Smooth muscle cell (in vitro differentiated cells): Measurements from ENCODE around the gene THTPA. TPM values are rescaled to one million over a fixed set of nuclear protein-coding genes. Genes with fewer than 3 reads are reported as not detected.
A peak's percentile ranks its signal among the peaks of the same experiment; 100 is the strongest.

Experiments used
- DNase-seq: peaks from one replicate; lab custom pipeline; 2025; ENCODE audit not compliant: unreplicated experiment; lab: John Stamatoyannopoulos, UW
- H2AFZ ChIP-seq: fragments of 200-600 bp; sonication (generic); 2 replicates; pipeline ENCODE4 v1.6.0; 2016; ENCODE audit warnings: antibody characterized with exemption, low read depth, mild to moderate bottlenecking
- H3F3A ChIP-seq: fragments of 200-600 bp; sonication (generic); 2 replicates; pipeline ENCODE4 v1.6.0; 2017; ENCODE audit warnings: antibody characterized with exemption, low read depth
- H3K27ac ChIP-seq: fragments of 200-600 bp; sonication (generic); 2 replicates; pipeline ENCODE4 v1.5.1; 2016; ENCODE audit warnings: low read depth, mild to moderate bottlenecking
- H3K27me3 ChIP-seq: fragments of 200-600 bp; sonication (generic); 2 replicates; pipeline ENCODE4 v1.6.1; 2016; ENCODE audit warnings: low read depth, mild to moderate bottlenecking
- H3K36me3 ChIP-seq: fragments of 200-600 bp; sonication (generic); 2 replicates; pipeline ENCODE4 v1.5.1; 2016; ENCODE audit warnings: low read depth
- H3K4me1 ChIP-seq: fragments of 200-600 bp; sonication (generic); 2 replicates; pipeline ENCODE4 v1.5.1; 2016; ENCODE audit warnings: low read depth
- H3K4me2 ChIP-seq: fragments of 200-600 bp; sonication (generic); 2 replicates; pipeline ENCODE4 v1.6.0; 2016; ENCODE audit warnings: mild to moderate bottlenecking
- H3K4me3 ChIP-seq: fragments of 200-600 bp; sonication (generic); 2 replicates; pipeline ENCODE4 v1.5.1; 2016; ENCODE audit warnings: mild to moderate bottlenecking
- H3K79me2 ChIP-seq: fragments of 200-600 bp; sonication (generic); 2 replicates; pipeline ENCODE4 v1.6.0; 2016; ENCODE audit warnings: low read depth, mild to moderate bottlenecking
- H3K9ac ChIP-seq: fragments of 200-600 bp; sonication (generic); 2 replicates; pipeline ENCODE4 v1.6.0; 2016; ENCODE audit warnings: low read depth
- H3K9me3 ChIP-seq: fragments of 200-600 bp; sonication (generic); replicated peaks from 2 replicates; pipeline ENCODE4 v1.5.1; 2016; ENCODE audit warnings: low read depth
- H4K20me1 ChIP-seq: fragments of 200-600 bp; sonication (generic); 2 replicates; pipeline ENCODE4 v1.6.0; 2016; ENCODE audit warnings: low read depth
- WGBS: methylation state at CpG from one replicate; pipeline ENCODE4 v1.1.7; 2016; ENCODE audit warnings: low lambda C conversion rate; 5-methylcytosine and 5-hydroxymethylcytosine counted together
- polyA plus RNA-seq: library from polyadenylated mRNA; unstranded; fragments of >200 nt; fragmentation: Nextera tagmentation; extraction: Ambion mirVana; gene quantifications from 2 replicates; pipeline ENCODE4 v1.2.1, GENCODE V29; 2016
- total RNA-seq: library from RNA; depleted of rRNA; stranded (reverse); fragments of >200 nt; gene quantifications from 2 replicates; pipeline ENCODE4 v1.2.3, GENCODE V29; 2014
- TF ChIP-seq, protein P1 (sequence below): fragments of 200-600 bp; sonication (generic); IDR thresholded peaks from 2 replicates; pipeline ENCODE4 v1.5.1; 2017; ENCODE audit warnings: borderline replicate concordance, mild to moderate bottlenecking, antibody characterized with exemption; ENCODE audit not compliant: insufficient read depth, poor library complexity, severe bottlenecking

The THTPA gene
- total and polyA plus RNA-seq, 2 experiments from 2014 or later: 5.7 to 6.1 TPM

DNA sequence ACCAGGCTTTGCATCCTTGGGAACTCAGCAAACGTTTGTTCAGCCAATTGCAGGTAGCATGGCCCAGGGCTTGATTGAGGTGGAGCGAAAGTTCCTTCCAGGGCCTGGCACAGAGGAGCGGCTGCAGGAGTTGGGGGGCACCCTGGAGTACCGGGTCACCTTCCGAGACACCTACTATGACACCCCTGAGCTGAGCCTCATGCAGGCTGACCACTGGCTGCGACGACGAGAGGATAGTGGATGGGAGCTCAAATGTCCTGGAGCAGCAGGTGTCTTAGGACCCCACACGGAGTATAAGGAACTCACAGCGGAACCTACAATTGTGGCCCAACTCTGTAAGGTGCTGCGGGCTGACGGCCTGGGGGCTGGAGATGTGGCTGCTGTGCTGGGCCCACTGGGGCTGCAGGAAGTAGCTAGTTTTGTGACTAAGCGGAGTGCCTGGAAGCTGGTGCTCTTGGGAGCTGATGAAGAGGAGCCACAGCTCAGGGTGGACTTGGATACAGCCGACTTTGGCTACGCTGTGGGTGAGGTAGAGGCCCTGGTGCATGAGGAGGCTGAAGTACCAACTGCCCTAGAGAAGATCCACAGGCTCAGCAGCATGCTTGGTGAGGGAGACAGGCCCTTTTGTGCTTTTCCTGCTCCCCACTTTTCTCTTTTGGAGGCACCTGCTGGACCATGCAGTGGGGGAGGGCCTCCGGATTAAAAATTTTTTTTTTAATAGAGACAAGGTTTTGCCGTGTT is 799 bp downstream of the THTPA start:
- H2AFZ ChIP-seq: no peak overlapping the region
- TF ChIP-seq, protein P1, sequence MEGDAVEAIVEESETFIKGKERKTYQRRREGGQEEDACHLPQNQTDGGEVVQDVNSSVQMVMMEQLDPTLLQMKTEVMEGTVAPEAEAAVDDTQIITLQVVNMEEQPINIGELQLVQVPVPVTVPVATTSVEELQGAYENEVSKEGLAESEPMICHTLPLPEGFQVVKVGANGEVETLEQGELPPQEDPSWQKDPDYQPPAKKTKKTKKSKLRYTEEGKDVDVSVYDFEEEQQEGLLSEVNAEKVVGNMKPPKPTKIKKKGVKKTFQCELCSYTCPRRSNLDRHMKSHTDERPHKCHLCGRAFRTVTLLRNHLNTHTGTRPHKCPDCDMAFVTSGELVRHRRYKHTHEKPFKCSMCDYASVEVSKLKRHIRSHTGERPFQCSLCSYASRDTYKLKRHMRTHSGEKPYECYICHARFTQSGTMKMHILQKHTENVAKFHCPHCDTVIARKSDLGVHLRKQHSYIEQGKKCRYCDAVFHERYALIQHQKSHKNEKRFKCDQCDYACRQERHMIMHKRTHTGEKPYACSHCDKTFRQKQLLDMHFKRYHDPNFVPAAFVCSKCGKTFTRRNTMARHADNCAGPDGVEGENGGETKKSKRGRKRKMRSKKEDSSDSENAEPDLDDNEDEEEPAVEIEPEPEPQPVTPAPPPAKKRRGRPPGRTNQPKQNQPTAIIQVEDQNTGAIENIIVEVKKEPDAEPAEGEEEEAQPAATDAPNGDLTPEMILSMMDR: no peak
- peaks cover 10% of the 10 kb centered on the region for H3K4me1 ChIP-seq
- DNase-seq: no peak
- 64% methylated on average over 17 of the region's 17 CpGs for WGBS
- peaks cover 3% of the 10 kb centered on the region for H3F3A ChIP-seq
- H3K9ac ChIP-seq: peak overlapping the region; percentile 87
- H3K27me3 ChIP-seq: no peaks in the 10 kb centered on the region
- H4K20me1 ChIP-seq: no peaks in the 10 kb centered on the region
- peaks cover 7% of the 10 kb centered on the region for H3K79me2 ChIP-seq
- no peaks in the 10 kb centered on the region for H3K9me3 ChIP-seq
- H3K36me3 ChIP-seq: no peaks in the 10 kb centered on the region
- peak overlapping the region; percentile 93 for H3K4me3 ChIP-seq
- peak overlapping the region; percentile 90 for H3K4me2 ChIP-seq
- H3K27ac ChIP-seq: no peak overlapping the region

DNA sequence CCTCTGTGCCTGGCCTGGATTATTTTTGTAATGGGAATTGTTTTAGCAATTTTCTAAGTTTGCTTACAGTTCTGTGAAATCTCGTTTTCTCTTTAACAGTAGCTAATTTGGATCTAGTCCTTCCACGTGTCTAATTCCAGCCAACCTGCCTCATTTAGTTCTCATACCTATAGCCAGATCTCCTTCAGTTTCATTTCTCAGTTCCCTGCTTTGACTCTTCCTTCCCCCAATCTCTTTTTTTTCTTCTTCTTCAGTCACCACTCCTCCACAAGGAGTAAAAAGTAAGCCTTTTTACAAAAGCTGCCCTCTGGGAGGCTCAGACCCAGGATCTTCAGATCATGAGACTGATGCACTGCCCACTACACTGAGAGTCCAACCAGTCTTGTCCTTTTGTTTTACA is 1.4 kb downstream of the THTPA start:
- H3K4me3 ChIP-seq: no peak overlapping the region
- peaks cover 7% of the 10 kb centered on the region for H3K79me2 ChIP-seq
- WGBS: 92% methylated on average over 2 of the region's 2 CpGs
- H3K4me2 ChIP-seq: peak overlapping the region; percentile 90
- no peaks in the 10 kb centered on the region for H4K20me1 ChIP-seq
- peaks cover 3% of the 10 kb centered on the region for H3F3A ChIP-seq
- TF ChIP-seq, protein P1: no peak
- no peak overlapping the region for H2AFZ ChIP-seq
- no peak overlapping the region for H3K9ac ChIP-seq
- no peak overlapping the region for H3K27ac ChIP-seq
- no peaks in the 10 kb centered on the region for H3K27me3 ChIP-seq
- no peaks in the 10 kb centered on the region for H3K9me3 ChIP-seq
- no peaks in the 10 kb centered on the region for H3K36me3 ChIP-seq
- H3K4me1 ChIP-seq: peaks cover 10% of the 10 kb centered on the region
- DNase-seq: no peak

DNA sequence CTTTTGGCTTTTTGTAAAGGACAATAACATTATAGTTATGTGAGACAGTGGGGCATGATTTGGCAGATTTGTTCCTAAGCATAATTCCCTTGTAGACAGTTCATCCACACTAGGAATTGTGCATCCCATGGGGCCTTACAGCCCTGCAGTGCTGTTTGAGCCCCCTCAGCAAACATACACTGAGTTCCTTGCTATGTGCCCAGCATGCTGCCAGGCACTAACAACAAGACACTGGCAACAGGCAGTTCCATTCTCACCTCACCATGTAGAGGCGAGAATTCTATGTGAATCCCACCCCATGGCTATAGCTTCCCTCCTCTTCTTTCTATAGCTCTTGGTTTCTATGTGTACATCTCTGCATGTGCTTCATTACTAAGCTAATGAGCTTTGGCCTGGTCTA is 1.9 kb downstream of the THTPA start:
- TF ChIP-seq, protein P1: no peak

DNA sequence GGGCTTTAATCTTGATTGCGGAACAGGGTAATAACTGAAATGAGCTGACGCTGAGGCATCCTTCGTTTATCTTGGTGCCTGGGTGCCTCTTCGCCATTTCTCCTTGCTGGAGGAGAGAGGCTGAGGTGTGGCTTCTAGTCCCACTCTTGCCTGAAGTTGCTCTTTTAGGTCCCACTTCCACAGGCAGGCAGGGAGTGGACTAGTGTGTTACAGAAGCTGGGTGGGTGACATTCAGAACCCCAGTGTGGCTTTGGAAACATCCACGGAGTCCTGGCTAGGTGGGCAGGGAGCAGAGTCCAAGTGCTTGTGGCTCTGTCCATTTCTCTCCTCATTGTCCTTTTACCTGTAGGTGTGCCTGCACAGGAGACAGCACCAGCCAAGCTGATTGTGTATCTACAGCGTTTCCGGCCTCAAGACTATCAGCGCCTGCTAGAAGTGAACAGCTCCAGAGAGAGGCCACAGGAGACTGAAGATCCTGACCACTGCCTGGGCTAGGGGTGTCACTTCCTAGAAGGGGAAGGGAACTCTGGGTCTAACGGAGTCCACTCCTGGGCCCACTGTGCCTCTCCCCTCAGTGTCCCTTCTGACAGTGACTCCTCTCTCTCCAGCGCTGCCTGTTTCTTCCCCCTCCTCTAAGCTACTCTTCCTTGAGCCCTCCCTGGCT is 2.4 kb downstream of the THTPA start:
- H3F3A ChIP-seq: peaks cover 3% of the 10 kb centered on the region
- H3K9ac ChIP-seq: no peak overlapping the region
- H3K79me2 ChIP-seq: peaks cover 7% of the 10 kb centered on the region
- no peaks in the 10 kb centered on the region for H3K36me3 ChIP-seq
- DNase-seq: no peak
- no peaks in the 10 kb centered on the region for H3K27me3 ChIP-seq
- WGBS: 93% methylated on average over 10 of the region's 10 CpGs
- no peak overlapping the region for H3K27ac ChIP-seq
- H4K20me1 ChIP-seq: no peaks in the 10 kb centered on the region
- TF ChIP-seq, protein P1: no peak
- H3K4me2 ChIP-seq: no peak overlapping the region
- H3K4me1 ChIP-seq: peaks cover 10% of the 10 kb centered on the region
- H2AFZ ChIP-seq: no peak overlapping the region
- H3K4me3 ChIP-seq: no peak overlapping the region
- H3K9me3 ChIP-seq: no peaks in the 10 kb centered on the region

More for the DNA sequence above, 1.9 kb downstream of the THTPA start:
- WGBS: 100% methylated on average over 1 of the region's 1 CpG
- H3K4me1 ChIP-seq: peaks cover 10% of the 10 kb centered on the region
- no peak overlapping the region for H3K27ac ChIP-seq
- peaks cover 7% of the 10 kb centered on the region for H3K79me2 ChIP-seq
- no peaks in the 10 kb centered on the region for H3K36me3 ChIP-seq
- H3K4me3 ChIP-seq: no peak overlapping the region
- no peaks in the 10 kb centered on the region for H3K27me3 ChIP-seq
- no peak overlapping the region for H3K9ac ChIP-seq
- no peaks in the 10 kb centered on the region for H4K20me1 ChIP-seq
- no peak overlapping the region for H2AFZ ChIP-seq
- no peak for DNase-seq
- no peak overlapping the region for H3K4me2 ChIP-seq
- H3K9me3 ChIP-seq: no peaks in the 10 kb centered on the region
- H3F3A ChIP-seq: peaks cover 3% of the 10 kb centered on the region
